HUES64 (cell line): ENCODE results near the gene GRIA3.

Source experiments
- H3K27ac ChIP-seq: 2 replicates; pipeline ENCODE4 v1.7.0; 2013; ENCODE audit warnings: low read depth, low read length, inconsistent platforms
- H3K27me3 ChIP-seq: 2 replicates; pipeline ENCODE4 v1.6.1; 2013; ENCODE audit warnings: mild to moderate bottlenecking, low read length; ENCODE audit not compliant: insufficient read depth
- H3K36me3 ChIP-seq: 2 replicates; pipeline ENCODE4 v1.6.1; 2013; ENCODE audit warnings: mild to moderate bottlenecking, low read length; ENCODE audit not compliant: insufficient read depth
- H3K4me1 ChIP-seq: 2 replicates; pipeline ENCODE4 v1.6.1; 2013; ENCODE audit warnings: mild to moderate bottlenecking, low read length, moderate library complexity; ENCODE audit not compliant: insufficient read depth
- H3K4me3 ChIP-seq: 2 replicates; pipeline ENCODE4 v1.5.1; 2013; ENCODE audit warnings: mild to moderate bottlenecking, low read length, moderate library complexity
- H3K9ac ChIP-seq: 2 replicates; pipeline ENCODE4 v1.6.1; 2013; ENCODE audit warnings: mild to moderate bottlenecking, low read depth, low read length
- H3K9me3 ChIP-seq: 2 replicates; pipeline ENCODE4 v1.6.1; 2013; ENCODE audit warnings: low read depth, low read length; ENCODE audit not compliant: insufficient read depth
- WGBS: fragments of 150-250, 120-280 bp; methylation state at CpG from one replicate; pipeline ENCODE4 v1.1.7; 2013; ENCODE audit warnings: missing lambda C conversion rate; 5-methylcytosine and 5-hydroxymethylcytosine counted together

The GRIA3 gene

GRCh38 chrX:123171781-123172180 is 12.3 kb upstream of the GRIA3 start:
- no peak overlapping the region for H3K27ac ChIP-seq
- H3K4me3 ChIP-seq = no peak overlapping the region
- peaks cover 7% of the 10 kb centered on the region; the same call in 1 of the 2 replicates for H3K4me1 ChIP-seq
- no peaks in the 10 kb centered on the region for H3K36me3 ChIP-seq
- H3K9me3 ChIP-seq = no peaks in the 10 kb centered on the region
- WGBS = no CpG with 5 or more reads among the region's 3 CpGs
- H3K27me3 ChIP-seq = no peaks in the 10 kb centered on the region
- H3K9ac ChIP-seq = no peak overlapping the region

DNA sequence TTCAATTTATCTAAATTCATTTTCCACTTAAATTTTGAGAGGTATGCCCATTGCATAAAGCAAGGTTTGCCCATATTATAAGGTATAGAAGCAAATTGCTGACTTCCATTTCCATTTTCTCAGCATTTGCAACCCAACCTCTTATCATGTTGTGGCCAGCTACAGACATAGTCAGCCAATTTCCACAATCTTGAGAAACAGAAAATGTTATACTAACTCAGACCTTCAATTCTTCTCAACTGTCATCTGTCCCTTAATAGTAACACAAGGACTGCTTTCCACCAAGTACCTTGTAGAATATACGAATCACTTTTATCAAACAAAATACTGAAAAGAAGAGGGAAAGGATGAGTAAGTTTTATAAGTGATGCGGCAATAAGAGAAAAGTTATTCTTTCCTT is 11.2 kb upstream of the GRIA3 start:
- Histone ChIP-seq H3K9me3 (no peaks in the 10 kb centered on the region), H3K27me3 (no peaks in the 10 kb centered on the region), H3K9ac (no peak overlapping the region), H3K27ac (no peak overlapping the region), H3K4me3 (no peak overlapping the region), H3K36me3 (no peaks in the 10 kb centered on the region), H3K4me1 (peaks cover 7% of the 10 kb centered on the region; the same call in 1 of the 2 replicates)
- WGBS = no CpG with 5 or more reads among the region's 2 CpGs

DNA sequence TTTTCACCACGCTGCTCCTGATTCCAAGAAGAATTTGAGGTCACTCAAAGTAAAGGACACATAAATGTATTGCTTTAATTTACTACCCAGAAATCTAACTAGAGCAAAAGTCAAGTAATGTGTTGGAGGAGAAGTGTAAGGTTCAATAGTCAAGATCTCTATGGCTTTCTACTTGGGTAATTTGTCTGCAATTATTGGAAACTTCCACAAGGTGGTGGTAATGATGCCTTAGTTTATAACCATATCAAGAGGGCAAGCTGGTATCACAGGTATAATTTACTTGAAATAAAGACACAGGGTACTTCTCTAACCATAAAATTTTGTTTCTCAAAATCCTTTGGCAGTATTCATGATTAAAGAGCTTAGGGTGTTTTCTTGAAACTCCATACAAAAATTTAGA is 10.2 kb upstream of the GRIA3 start:
- H3K9me3 ChIP-seq = no peaks in the 10 kb centered on the region
- no CpG with 5 or more reads among the region's 1 CpG for WGBS
- no peaks in the 10 kb centered on the region for H3K36me3 ChIP-seq
- no peaks in the 10 kb centered on the region for H3K27me3 ChIP-seq
- H3K4me3 ChIP-seq = no peak overlapping the region
- no peak overlapping the region for H3K9ac ChIP-seq
- H3K27ac ChIP-seq = no peak overlapping the region
- H3K4me1 ChIP-seq = peaks cover 7% of the 10 kb centered on the region; the same call in 1 of the 2 replicates

GRCh38 chrX:123175366-123176122 is 8.5 kb upstream of the GRIA3 start:
- no peaks in the 10 kb centered on the region for H3K36me3 ChIP-seq
- H3K4me1 ChIP-seq = peaks cover 7% of the 10 kb centered on the region; the same call in 1 of the 2 replicates
- H3K4me3 ChIP-seq = no peak overlapping the region
- H3K27me3 ChIP-seq = no peaks in the 10 kb centered on the region
- H3K9me3 ChIP-seq = no peaks in the 10 kb centered on the region
- no peak overlapping the region for H3K27ac ChIP-seq
- no peak overlapping the region for H3K9ac ChIP-seq

GRCh38 chrX:123181233-123181914 is 2.7 kb upstream of the GRIA3 start:
- no peak overlapping the region for H3K4me3 ChIP-seq
- no peaks in the 10 kb centered on the region for H3K36me3 ChIP-seq
- H3K9me3 ChIP-seq = no peaks in the 10 kb centered on the region
- WGBS = 87% methylated on average over 4 of the region's 5 CpGs
- peaks cover 20% of the 10 kb centered on the region for H3K27me3 ChIP-seq
- H3K27ac ChIP-seq = no peak overlapping the region
- H3K9ac ChIP-seq = no peak overlapping the region
- H3K4me1 ChIP-seq = peaks cover 12% of the 10 kb centered on the region

DNA sequence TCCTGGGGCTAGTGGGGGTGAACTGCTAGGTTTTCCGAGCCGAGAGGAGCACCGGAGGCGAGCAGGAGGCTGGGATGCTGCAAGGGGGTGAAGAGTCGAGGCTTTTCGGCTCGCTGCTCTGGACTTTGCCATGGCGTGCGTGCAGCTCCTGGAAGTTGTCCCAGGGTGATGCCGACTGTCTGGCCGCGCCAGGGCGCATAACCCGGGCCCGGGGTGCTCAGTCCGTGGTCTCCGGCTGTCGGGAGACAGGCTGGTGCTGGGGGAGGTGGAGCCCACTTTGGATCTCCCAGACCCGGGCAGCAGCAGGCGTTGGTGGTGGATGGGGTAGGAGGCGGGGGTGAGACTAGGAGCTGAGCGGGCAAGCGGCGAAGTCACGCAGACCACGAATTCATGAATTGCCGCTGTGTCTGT is 793 bp downstream of the GRIA3 start:
- Histone ChIP-seq H3K9ac (peak overlapping the region; percentile 52; the same call in 1 of the 2 replicates), H3K4me1 (peaks cover 16% of the 10 kb centered on the region), H3K27ac (no peak overlapping the region), H3K4me3 (peak overlapping the region; percentile 72), H3K36me3 (no peaks in the 10 kb centered on the region), H3K27me3 (peaks cover 29% of the 10 kb centered on the region), H3K9me3 (no peaks in the 10 kb centered on the region)
- 0% methylated on average over 27 of the region's 27 CpGs for WGBS

GRCh38 chrX:123185721-123186120 is 1.6 kb downstream of the GRIA3 start:
- Histone ChIP-seq H3K9ac (no peak overlapping the region), H3K27ac (no peak overlapping the region), H3K9me3 (no peaks in the 10 kb centered on the region), H3K4me1 (peaks cover 25% of the 10 kb centered on the region), H3K4me3 (peak overlapping the region; percentile 72), H3K27me3 (peaks cover 29% of the 10 kb centered on the region), H3K36me3 (no peaks in the 10 kb centered on the region)
- 35% methylated on average over 8 of the region's 9 CpGs for WGBS

- no peaks in the 10 kb centered on the region for H3K9me3 ChIP-seq
- peaks cover 29% of the 10 kb centered on the region for H3K4me1 ChIP-seq
- H3K27me3 ChIP-seq = peaks cover 29% of the 10 kb centered on the region
- H3K9ac ChIP-seq = no peak overlapping the region
- no peak overlapping the region for H3K27ac ChIP-seq
- WGBS = 93% methylated on average over 2 of the region's 3 CpGs
- no peaks in the 10 kb centered on the region for H3K36me3 ChIP-seq
- H3K4me3 ChIP-seq = no peak overlapping the region
These were observed 2.7 kb downstream of the GRIA3 start for GRCh38 chrX:123186801-123187200.

- Histone ChIP-seq H3K9me3 (no peaks in the 10 kb centered on the region), H3K4me1 (peaks cover 23% of the 10 kb centered on the region), H3K36me3 (no peaks in the 10 kb centered on the region), H3K4me3 (no peak overlapping the region), H3K9ac (no peak overlapping the region), H3K27ac (no peak overlapping the region), H3K27me3 (peaks cover 29% of the 10 kb centered on the region)
- 92% methylated on average over 3 of the region's 3 CpGs for WGBS
These were observed 4.0 kb downstream of the GRIA3 start for GRCh38 chrX:123188081-123188480.

DNA sequence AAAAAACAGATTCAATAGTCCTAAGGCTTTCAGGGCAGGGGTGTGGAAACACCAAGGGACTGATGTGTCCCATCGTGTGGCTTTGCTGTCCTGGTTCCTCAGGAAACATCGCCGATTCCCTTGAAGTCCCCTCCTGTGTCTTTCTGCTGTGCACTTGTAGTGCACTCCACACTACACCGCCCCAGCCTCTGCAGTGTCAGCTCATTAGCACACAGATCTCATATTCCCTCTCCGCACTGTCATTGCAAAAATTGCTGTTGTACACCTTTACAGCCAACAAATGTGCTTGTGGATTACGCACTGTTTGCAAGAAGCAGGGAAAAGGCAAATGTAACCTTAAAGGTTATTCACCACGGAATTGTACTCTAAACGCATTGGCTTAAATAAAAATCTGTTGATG is 5.3 kb downstream of the GRIA3 start:
- 94% methylated on average over 8 of the region's 8 CpGs for WGBS
- Histone ChIP-seq H3K4me1 (peaks cover 23% of the 10 kb centered on the region), H3K9ac (no peak overlapping the region), H3K36me3 (no peaks in the 10 kb centered on the region), H3K27ac (no peak overlapping the region), H3K27me3 (peaks cover 26% of the 10 kb centered on the region), H3K4me3 (no peak overlapping the region), H3K9me3 (no peaks in the 10 kb centered on the region)

DNA sequence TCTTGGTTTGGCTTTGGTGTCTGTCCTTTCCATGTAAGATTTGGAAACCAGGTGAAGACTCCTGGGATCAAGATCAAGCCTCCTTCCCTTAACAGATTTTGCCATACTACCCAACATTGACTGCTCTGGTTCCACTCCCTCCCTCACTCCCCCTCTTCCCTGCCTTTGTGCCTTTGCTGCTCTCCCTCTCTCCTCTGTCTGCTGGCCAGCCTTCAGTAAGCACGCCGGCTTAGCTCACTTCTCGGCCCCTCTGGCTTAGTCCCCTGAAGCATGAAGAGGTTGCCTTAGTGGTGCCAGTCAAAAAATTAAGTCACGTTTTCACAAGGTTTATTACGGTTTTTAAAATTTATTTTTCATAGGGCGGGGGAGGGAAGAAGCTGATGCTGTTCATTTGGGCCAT is 6.0 kb downstream of the GRIA3 start:
- Histone ChIP-seq H3K9ac (no peak overlapping the region), H3K4me3 (no peak overlapping the region), H3K9me3 (no peaks in the 10 kb centered on the region), H3K36me3 (no peaks in the 10 kb centered on the region), H3K27ac (no peak overlapping the region), H3K27me3 (peaks cover 21% of the 10 kb centered on the region), H3K4me1 (peaks cover 23% of the 10 kb centered on the region)
- WGBS = 60% methylated on average over 6 of the region's 6 CpGs
